DND-41 (cell line): Measurements from ENCODE around the gene ZC3H6.

ENCODE experiments used
- ATAC-seq: fragments of 200-7000 bp; cut with Tn5 transposase; 3 replicates; pipeline ENCODE4 v1.9.1; 2021; ENCODE audit warnings: low read depth; ENCODE audit not compliant: insufficient read depth
- DNase-seq: peaks from one replicate; pipeline ENCODE4 v3.0.0-alpha.2; 2020
- H2AFZ ChIP-seq: 2 replicates; pipeline ENCODE4 v1.6.0; 2012; ENCODE audit warnings: low read depth, low read length
- H3K27ac ChIP-seq: 2 replicates; pipeline ENCODE4 v1.5.1; 2012; ENCODE audit warnings: low read length, inconsistent platforms
- H3K27me3 ChIP-seq: fragments of 200-600 bp; sonication (generic); 2 replicates; pipeline ENCODE4 v1.6.0; 2012; ENCODE audit warnings: low read length, mild to moderate bottlenecking, inconsistent platforms; ENCODE audit not compliant: insufficient read depth, poor library complexity
- H3K36me3 ChIP-seq: 2 replicates; pipeline ENCODE4 v1.5.1; 2012; ENCODE audit warnings: low read length, inconsistent platforms; ENCODE audit not compliant: insufficient read depth
- H3K4me1 ChIP-seq: 2 replicates; pipeline ENCODE4 v1.5.1; 2012; ENCODE audit warnings: mild to moderate bottlenecking, low read length; ENCODE audit not compliant: insufficient read depth
- H3K4me2 ChIP-seq: 2 replicates; pipeline ENCODE4 v1.6.0; 2012; ENCODE audit warnings: mild to moderate bottlenecking, moderate library complexity, low read length, inconsistent platforms; ENCODE audit not compliant: insufficient read depth
- H3K4me3 ChIP-seq, 2 experiments: fragments of 200-600 bp in 1 of 2; shearing (Covaris generic) in 1 of 2; 2 replicates each; pipeline ENCODE4 v1.5.1; 2012 to 2016; ENCODE audit warnings: inconsistent platforms in 2 of 2, low read length in 2 of 2, mild to moderate bottlenecking in 2 of 2, low read depth in 1 of 2, moderate library complexity in 1 of 2
- H3K79me2 ChIP-seq: 2 replicates; pipeline ENCODE4 v1.6.0; 2012; ENCODE audit warnings: low read length, inconsistent platforms; ENCODE audit not compliant: insufficient read depth
- H3K9ac ChIP-seq: 2 replicates; pipeline ENCODE4 v1.6.0; 2012; ENCODE audit warnings: low read depth, mild to moderate bottlenecking, inconsistent platforms, low read length, moderate library complexity
- H3K9me3 ChIP-seq: 2 replicates; pipeline ENCODE4 v1.5.1; 2012; ENCODE audit warnings: low read length, moderate library complexity, mild to moderate bottlenecking, inconsistent platforms; ENCODE audit not compliant: insufficient read depth, severe bottlenecking
- H4K20me1 ChIP-seq: 2 replicates; pipeline ENCODE4 v1.6.0; 2012; ENCODE audit warnings: low read length; ENCODE audit not compliant: insufficient read depth
- CTCF ChIP-seq: IDR thresholded peaks from 2 replicates; pipeline ENCODE4 v1.5.1; 2012; ENCODE audit warnings: borderline replicate concordance, low read length, moderate library complexity, mild to moderate bottlenecking; ENCODE audit not compliant: poor library complexity, severe bottlenecking; ENCODE audit errors: extremely low read depth
- EZH2 ChIP-seq: IDR thresholded peaks from 3 replicates; pipeline ENCODE4 v1.6.1; 2012; ENCODE audit warnings: borderline replicate concordance, low read depth, mild to moderate bottlenecking, moderate library complexity, low read length, inconsistent platforms; ENCODE audit not compliant: severe bottlenecking

ZC3H6 gene

GRCh38 chr2:112257575-112257974 lies 17.8 kb upstream of the ZC3H6 start:
- Histone ChIP-seq H3K79me2 (peaks cover 19% of the 10 kb centered on the region), H2AFZ (no peak overlapping the region), H3K4me2 (no peak overlapping the region), H3K36me3 (no peaks in the 10 kb centered on the region), H3K4me1 (peaks cover 32% of the 10 kb centered on the region), H3K9ac (no peak overlapping the region), H3K4me3 (no peak overlapping the region), H4K20me1 (no peaks in the 10 kb centered on the region), H3K27ac (no peak overlapping the region), H3K27me3 (no peaks in the 10 kb centered on the region), H3K9me3 (peaks cover 5% of the 10 kb centered on the region)
- no peak for TF ChIP-seq CTCF
- ATAC-seq (no peak), DNase-seq (no peak)

- no peaks in the 10 kb centered on the region for H3K36me3 ChIP-seq
- ATAC-seq, result peak; percentile 46
- no peaks in the 10 kb centered on the region for H3K27me3 ChIP-seq
- DNase-seq, result peak; percentile 79
- H3K4me2 ChIP-seq, result peak overlapping the region; percentile 32; the same call in 1 of the 2 replicates
- no peak overlapping the region for H3K4me3 ChIP-seq
- H3K4me1 ChIP-seq, result peaks cover 15% of the 10 kb centered on the region
- peak overlapping the region; percentile 87 for H2AFZ ChIP-seq
- H3K79me2 ChIP-seq, result peaks cover 1% of the 10 kb centered on the region; the same call in 1 of the 2 replicates
- H4K20me1 ChIP-seq, result no peaks in the 10 kb centered on the region
- H3K9ac ChIP-seq, result no peak overlapping the region
- TF ChIP-seq EZH2, result no peak
- TF ChIP-seq CTCF, result peak; percentile 90
- no peak overlapping the region for H3K27ac ChIP-seq
- peaks cover 8% of the 10 kb centered on the region for H3K9me3 ChIP-seq
These were observed 15.7 kb upstream of the ZC3H6 start for GRCh38 chr2:112259509-112260294.

- Histone ChIP-seq H4K20me1 (no peaks in the 10 kb centered on the region), H2AFZ (peak overlapping the region; percentile 87), H3K27ac (no peak overlapping the region), H3K79me2 (no peaks in the 10 kb centered on the region), H3K4me3 (no peak overlapping the region), H3K9ac (no peak overlapping the region), H3K36me3 (no peaks in the 10 kb centered on the region), H3K27me3 (no peaks in the 10 kb centered on the region), H3K4me1 (peaks cover 13% of the 10 kb centered on the region), H3K9me3 (peaks cover 8% of the 10 kb centered on the region), H3K4me2 (no peak overlapping the region)
- ATAC-seq, result no peak
- DNase-seq, result no peak
- TF ChIP-seq CTCF (no peak), EZH2 (no peak)
These were observed 15.1 kb upstream of the ZC3H6 start for GRCh38 chr2:112260295-112260625.
